Omental fat pad (tissue), 4 donors: ENCODE data around the gene APBA2. TPM values are rescaled to one million over a fixed set of nuclear protein-coding genes. Genes with fewer than 3 reads are reported as not detected.

Source experiments
- ATAC-seq: fragments of 150-250 bp; one replicate; pipeline ENCODE4 v1.9.1; 2016; ENCODE audit warnings: mild to moderate bottlenecking, moderate library complexity; ENCODE audit not compliant: low FRiP score
- DNase-seq: peaks from one replicate; pipeline ENCODE4 v3.0.0-alpha.2; 2019; ENCODE audit warnings: low spot score
- CTCF ChIP-seq, 3 donors: fragments of 450-650 bp; IDR thresholded peaks; one replicate each; pipeline ENCODE4 v1.5.1; 2016 to 2017; ENCODE audit warnings: antibody characterized with exemption in 3 of 3, mild to moderate bottlenecking in 3 of 3, moderate library complexity in 2 of 3
- total RNA-seq, 4 donors: library from RNA; depleted of rRNA; stranded (reverse); fragments of >200 nt; gene quantifications; one replicate each; pipeline ENCODE4 v1.1.0, GENCODE V29; 2016

APBA2 gene
- total RNA-seq, 4 donors from 2014 or later = 0.93 to 4.3 (median 2.6) TPM

- ATAC-seq = no peak
- no peak for TF ChIP-seq CTCF (IDR thresholded peaks at IDR 0.05)
- DNase-seq = no peak
These were observed 148.4 kb downstream of the APBA2 start for GRCh38 chr15:29034151-29034550.

GRCh38 chr15:29034593-29035335, 149.0 kb downstream of the APBA2 start:
- TF ChIP-seq CTCF (IDR thresholded peaks at IDR 0.05) = no peak
- no peak for ATAC-seq
- no peak for DNase-seq

GRCh38 chr15:29035336-29036285, 149.8 kb downstream of the APBA2 start:
- ATAC-seq = no peak
- TF ChIP-seq CTCF (IDR thresholded peaks at IDR 0.05) = no peak
- no peak for DNase-seq

GRCh38 chr15:29037997-29038705, 152.4 kb downstream of the APBA2 start:
- DNase-seq = no peak
- ATAC-seq = no peak
- no peak for TF ChIP-seq CTCF (IDR thresholded peaks at IDR 0.05)

- ATAC-seq (no peak), DNase-seq (no peak)
These were observed 153.9 kb downstream of the APBA2 start for GRCh38 chr15:29039466-29040369.

More at GRCh38 chr15:29039466-29040369, 153.9 kb downstream of the APBA2 start:
- no peak for TF ChIP-seq CTCF (IDR thresholded peaks at IDR 0.05)
